SJCRH30 (cell line): Measurements from ENCODE around the gene LGR6. TPM values are rescaled to one million over a fixed set of nuclear protein-coding genes. Genes with fewer than 3 reads are reported as not detected.

ENCODE experiments used
- DNase-seq, 2 experiments: peaks; one replicate each; pipeline ENCODE4 v3.0.0-alpha.2; 2015 to 2020
- H3K27ac ChIP-seq: fragments of 250-450 bp; sonication (Bioruptor Pico); 2 replicates; pipeline ENCODE4 v1.5.1; 2020; ENCODE audit warnings: mild to moderate bottlenecking, moderate library complexity
- H3K27me3 ChIP-seq: fragments of 250-450 bp; sonication (Bioruptor Pico); 2 replicates; pipeline ENCODE4 v1.5.1; 2020; ENCODE audit warnings: mild to moderate bottlenecking, moderate library complexity
- H3K36me3 ChIP-seq: fragments of 250-450 bp; sonication (Bioruptor Pico); 2 replicates; pipeline ENCODE4 v1.5.1; 2020; ENCODE audit warnings: mild to moderate bottlenecking, moderate library complexity
- H3K4me1 ChIP-seq: fragments of 250-450 bp; sonication (Bioruptor Pico); 2 replicates; pipeline ENCODE4 v1.5.1; 2020; ENCODE audit warnings: mild to moderate bottlenecking, moderate library complexity
- H3K4me3 ChIP-seq: fragments of 250-450 bp; sonication (Bioruptor Pico); 2 replicates; pipeline ENCODE4 v1.5.1; 2020; ENCODE audit warnings: mild to moderate bottlenecking, moderate library complexity
- H3K9me3 ChIP-seq: fragments of 250-450 bp; sonication (Bioruptor Pico); replicated peaks from 2 replicates; pipeline ENCODE4 v1.5.1; 2020; ENCODE audit warnings: mild to moderate bottlenecking, moderate library complexity
- total RNA-seq: library from RNA; depleted of rRNA; stranded (reverse); fragments of >200 nt; shearing (Covaris generic); gene quantifications from 2 replicates; pipeline ENCODE4 v1.2.3, GENCODE V29; 2014

Gene LGR6
- total RNA-seq, 1 experiment from 2014 or later: not detected

- Histone ChIP-seq H3K4me3 (no peak overlapping the region), H3K4me1 (peaks cover 11% of the 10 kb centered on the region), H3K9me3 (no peaks in the 10 kb centered on the region), H3K36me3 (no peaks in the 10 kb centered on the region), H3K27ac (no peak overlapping the region), H3K27me3 (peaks cover 17% of the 10 kb centered on the region)
- DNase-seq: peak; percentile 39 to 73
These were observed 38.7 kb upstream of the LGR6 start for GRCh38 chr1:202154766-202155477.

- Histone ChIP-seq H3K27ac (no peak overlapping the region), H3K4me3 (no peak overlapping the region), H3K4me1 (peaks cover 13% of the 10 kb centered on the region), H3K36me3 (no peaks in the 10 kb centered on the region), H3K27me3 (peaks cover 17% of the 10 kb centered on the region), H3K9me3 (no peaks in the 10 kb centered on the region)
- DNase-seq: peak; percentile 38 to 44
These were observed 38.0 kb upstream of the LGR6 start for GRCh38 chr1:202155478-202156021.

DNA sequence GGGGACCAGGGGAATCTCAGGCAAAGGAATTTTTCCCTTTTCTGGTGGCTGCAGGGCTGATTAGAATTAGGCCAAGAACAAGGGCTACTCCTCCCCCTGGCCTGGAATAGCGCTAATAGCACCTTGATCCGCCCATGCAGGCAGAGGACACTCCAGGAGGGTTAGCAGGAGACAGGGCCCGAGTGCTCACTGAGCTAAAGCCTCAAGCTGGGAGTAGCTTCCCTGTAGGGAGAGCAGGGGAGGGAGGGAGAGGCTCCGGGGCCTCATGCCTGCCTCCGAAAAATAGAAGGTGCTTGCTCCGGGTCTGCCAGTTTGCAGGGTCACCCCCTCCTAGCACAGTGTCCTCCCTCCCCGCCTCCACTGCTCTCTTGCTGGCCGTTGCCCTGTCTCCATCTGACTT lies 37.0 kb upstream of the LGR6 start:
- Histone ChIP-seq H3K4me3 (no peak overlapping the region), H3K36me3 (no peaks in the 10 kb centered on the region), H3K9me3 (no peaks in the 10 kb centered on the region), H3K4me1 (peaks cover 13% of the 10 kb centered on the region), H3K27me3 (peaks cover 17% of the 10 kb centered on the region), H3K27ac (no peak overlapping the region)
- DNase-seq: peak in 1 of 2 experiments; percentile 1

GRCh38 chr1:202157945-202158344 lies 35.7 kb upstream of the LGR6 start:
- H3K4me3 ChIP-seq: no peak overlapping the region
- DNase-seq: no peak
- H3K27ac ChIP-seq: no peak overlapping the region
- H3K9me3 ChIP-seq: no peaks in the 10 kb centered on the region
- H3K4me1 ChIP-seq: peaks cover 13% of the 10 kb centered on the region
- H3K27me3 ChIP-seq: peaks cover 19% of the 10 kb centered on the region
- no peaks in the 10 kb centered on the region for H3K36me3 ChIP-seq

DNA sequence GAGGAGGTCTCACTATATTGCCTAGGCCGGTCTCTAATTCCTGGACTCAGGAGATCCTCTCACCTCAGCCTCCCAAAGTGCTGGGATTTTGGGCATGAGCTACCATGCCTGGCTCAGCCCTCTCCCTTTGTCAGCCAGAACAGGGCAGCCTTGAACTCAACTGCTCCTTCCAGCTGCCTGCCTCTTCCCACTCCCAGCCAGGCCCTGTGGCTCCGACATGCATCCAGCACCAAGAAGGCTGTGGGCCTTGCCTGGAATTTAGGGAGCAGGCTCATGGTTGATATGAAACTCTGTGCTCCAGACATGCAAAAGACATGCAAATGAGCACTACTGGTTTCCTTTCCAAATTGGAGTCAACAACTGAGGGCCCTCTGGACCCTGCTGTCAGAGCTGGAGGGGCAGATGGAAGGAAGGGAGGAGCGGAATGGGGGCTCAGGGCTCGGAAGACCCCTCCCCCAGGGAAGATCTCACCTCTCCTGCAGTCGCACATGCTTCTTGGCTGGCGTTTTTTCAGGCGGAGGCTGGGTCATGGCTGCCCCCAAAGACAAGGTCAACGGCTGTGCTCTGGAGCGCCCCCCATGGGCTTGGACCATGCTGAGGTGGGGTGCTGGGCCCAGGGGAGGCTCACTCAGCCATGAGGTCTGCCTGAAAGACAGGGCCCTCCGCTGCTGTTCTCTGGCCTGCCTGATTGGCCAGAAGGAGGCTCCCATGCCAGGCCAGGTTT lies 34.6 kb upstream of the LGR6 start:
- DNase-seq: no peak
- Histone ChIP-seq H3K4me1 (peaks cover 13% of the 10 kb centered on the region), H3K4me3 (no peak overlapping the region)

GRCh38 chr1:202159534-202160371 lies 33.8 kb upstream of the LGR6 start:
- Histone ChIP-seq H3K9me3 (no peaks in the 10 kb centered on the region), H3K27ac (no peak overlapping the region), H3K36me3 (no peaks in the 10 kb centered on the region), H3K4me1 (peaks cover 10% of the 10 kb centered on the region), H3K27me3 (peaks cover 25% of the 10 kb centered on the region), H3K4me3 (no peak overlapping the region)
- no peak for DNase-seq

More for the DNA sequence above, 34.6 kb upstream of the LGR6 start:
- Histone ChIP-seq H3K27me3 (peaks cover 23% of the 10 kb centered on the region), H3K36me3 (no peaks in the 10 kb centered on the region), H3K27ac (no peak overlapping the region), H3K9me3 (no peaks in the 10 kb centered on the region)

- H3K4me1 ChIP-seq: peaks cover 5% of the 10 kb centered on the region
- H3K9me3 ChIP-seq: no peaks in the 10 kb centered on the region
- H3K27ac ChIP-seq: no peak within 1 kb of the TSS
- no peaks in the 10 kb centered on the region for H3K36me3 ChIP-seq
- no peak within 1 kb of the TSS for H3K4me3 ChIP-seq
- no peak for DNase-seq
- peaks cover 25% of the 10 kb centered on the region for H3K27me3 ChIP-seq
These were observed 33.1 kb upstream of the LGR6 start, which contains the start of gene PTPN7 for GRCh38 chr1:202160377-202160940. Gene PTPN7, minus strand, starts transcription at chr1:202160602. Its CDS starts 1,200 bp downstream, at chr1:202159402.

DNA sequence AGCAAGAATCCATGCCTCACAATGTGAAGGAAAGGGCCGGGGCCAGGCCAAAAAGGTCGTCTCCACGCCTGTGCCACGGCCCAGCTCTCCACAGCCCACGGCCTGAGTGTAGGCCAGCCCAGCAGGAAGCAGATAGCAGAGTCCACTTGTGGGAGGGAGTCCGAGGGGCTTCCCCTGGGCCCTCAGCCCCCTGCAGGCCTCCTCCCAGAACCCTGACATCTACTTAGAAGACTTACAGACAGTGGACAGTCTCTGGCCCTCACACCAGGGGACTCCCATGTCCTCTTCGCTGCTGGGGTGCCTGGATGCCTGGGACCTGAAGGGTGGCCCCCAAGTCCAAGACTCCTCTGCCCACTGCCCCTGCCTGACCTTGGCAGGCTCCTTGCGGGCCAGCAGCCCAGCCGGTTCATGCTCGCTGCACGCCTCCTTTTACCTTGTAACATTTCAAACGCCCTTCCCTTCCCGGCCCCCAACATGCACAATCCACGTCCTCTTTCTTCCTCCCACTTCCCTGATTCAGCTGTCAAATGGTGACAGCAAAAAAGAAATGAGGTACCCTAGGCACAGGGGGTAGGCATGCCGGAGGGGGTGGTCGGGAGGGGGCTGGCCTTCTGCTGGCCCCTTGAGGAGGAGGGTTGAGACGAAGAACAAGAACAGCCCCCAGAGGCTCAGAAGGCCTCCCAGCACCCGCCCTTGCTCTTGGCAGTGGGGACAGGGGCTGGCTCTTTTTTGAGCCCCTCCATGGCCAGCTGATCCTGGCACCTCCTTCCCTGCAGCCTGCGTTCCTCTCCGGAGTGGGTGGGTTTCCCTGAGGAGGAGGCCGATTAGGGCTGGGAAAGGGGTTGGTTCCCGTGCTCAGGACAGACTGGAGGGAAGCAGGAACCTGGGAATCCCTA lies 32.2 kb upstream of the LGR6 start:
- no peak for DNase-seq
- Histone ChIP-seq H3K27me3 (peaks cover 32% of the 10 kb centered on the region), H3K27ac (no peak overlapping the region), H3K4me3 (no peak overlapping the region), H3K4me1 (peaks cover 4% of the 10 kb centered on the region; the same call in 1 of the 2 replicates), H3K9me3 (no peaks in the 10 kb centered on the region), H3K36me3 (no peaks in the 10 kb centered on the region)

GRCh38 chr1:202162047-202162417 lies 31.6 kb upstream of the LGR6 start:
- no peak overlapping the region for H3K27ac ChIP-seq
- H3K9me3 ChIP-seq: no peaks in the 10 kb centered on the region
- no peak overlapping the region for H3K4me3 ChIP-seq
- peaks cover 32% of the 10 kb centered on the region for H3K27me3 ChIP-seq
- H3K4me1 ChIP-seq: peaks cover 4% of the 10 kb centered on the region; the same call in 1 of the 2 replicates
- DNase-seq: no peak
- no peaks in the 10 kb centered on the region for H3K36me3 ChIP-seq

GRCh38 chr1:202162418-202163280 lies 30.9 kb upstream of the LGR6 start:
- Histone ChIP-seq H3K4me3 (no peak overlapping the region), H3K27ac (no peak overlapping the region), H3K27me3 (peaks cover 32% of the 10 kb centered on the region), H3K36me3 (no peaks in the 10 kb centered on the region), H3K4me1 (peaks cover 4% of the 10 kb centered on the region; the same call in 1 of the 2 replicates), H3K9me3 (no peaks in the 10 kb centered on the region)
- DNase-seq: no peak

- Histone ChIP-seq H3K4me1 (peaks cover 4% of the 10 kb centered on the region; the same call in 1 of the 2 replicates), H3K27ac (no peak overlapping the region), H3K9me3 (no peaks in the 10 kb centered on the region), H3K4me3 (no peak overlapping the region), H3K27me3 (peaks cover 39% of the 10 kb centered on the region), H3K36me3 (no peaks in the 10 kb centered on the region)
- no peak for DNase-seq
These were observed 30.0 kb upstream of the LGR6 start for GRCh38 chr1:202163281-202164270.
